A549 (cell line): ENCODE results near the gene B3GNT5. TPM values are rescaled to one million over a fixed set of nuclear protein-coding genes. Genes with fewer than 3 reads are reported as not detected.

ENCODE experiments used
- ATAC-seq, 2 experiments: fragments of 200-7000 bp in 1 of 2; fragments of >200 bp in 1 of 2; cut with Nextera tagmentation in 1 of 2; cut with Tn5 transposase in 1 of 2; 3 replicates each; pipeline versions ENCODE4 v1.8.0 to v1.9.1; 2018 to 2020; ENCODE audit warnings: mild to moderate bottlenecking in 1 of 2, moderate library complexity in 1 of 2
- CTCF ChIA-PET: fragments of 300-600 bp; sonication (Branson Sonifier 250); formaldehyde crosslinking; extraction: SDS; loops from one replicate; lab custom pipeline; 2021; ENCODE audit warnings: antibody characterized with exemption, inconsistent platforms; lab: Yijun Ruan, JAX
- POLR2A ChIA-PET: fragments of 350-600 bp; formaldehyde crosslinking; extraction: SDS; loops from one replicate; lab custom pipeline; 2021; ENCODE audit warnings: antibody characterized with exemption, inconsistent platforms; lab: Yijun Ruan, JAX
- DNase-seq, 2 experiments: peaks; one replicate each; pipeline versions ENCODE4 v3.0.0 to v3.0.0-alpha.2; 2011 to 2016; ENCODE audit warnings: low read depth in 1 of 2, low spot score in 1 of 2
- FAIRE-seq: peaks from 2 replicates; lab custom pipeline; 2011; peaks lifted over from hg19 to GRCh38; lab: Jason Lieb, UNC
- H3K27ac ChIP-seq, 2 experiments: fragments of >200 bp; sonication (Bioruptor Twin); formaldehyde crosslinking; 3 replicates each; pipeline ENCODE4 v1.5.1; 2016 to 2017
- H3K4me1 ChIP-seq: fragments of >200 bp; sonication (Bioruptor Twin); formaldehyde crosslinking; 3 replicates; pipeline ENCODE4 v1.6.1; 2016
- H3K4me2 ChIP-seq: fragments of >200 bp; sonication (Bioruptor Twin); formaldehyde crosslinking; 3 replicates; pipeline ENCODE4 v1.6.1; 2016
- H3K4me3 ChIP-seq: fragments of >200 bp; sonication (Bioruptor Twin); formaldehyde crosslinking; 3 replicates; pipeline ENCODE4 v1.5.1; 2016
- H3K9me3 ChIP-seq: fragments of >200 bp; sonication (Bioruptor Twin); formaldehyde crosslinking; 3 replicates; pipeline ENCODE4 v1.6.1; 2016
- CBX2 ChIP-seq: fragments of 200-600 bp; sonication (generic); IDR thresholded peaks from 2 replicates; pipeline ENCODE4 v1.6.1; 2016; ENCODE audit warnings: low read depth, mild to moderate bottlenecking, borderline replicate concordance
- CHD2 ChIP-seq: fragments of 150-350 bp; IDR thresholded peaks from 2 replicates; pipeline ENCODE4 v1.6.1; 2014; ENCODE audit warnings: low read length; ENCODE audit not compliant: partially characterized antibody
- CHD4 ChIP-seq: fragments of 200-600 bp; sonication (generic); IDR thresholded peaks from 2 replicates; pipeline ENCODE4 v1.6.1; 2016; ENCODE audit warnings: antibody characterized with exemption, mild to moderate bottlenecking, borderline replicate concordance
- ELK1 ChIP-seq: fragments of 150-350 bp; IDR thresholded peaks from 2 replicates; pipeline ENCODE4 v1.6.1; 2014; ENCODE audit warnings: low read depth, mild to moderate bottlenecking, low read length
- EP300 ChIP-seq, 2 experiments: fragments of >200 bp; sonication (Bioruptor Twin); formaldehyde crosslinking; IDR thresholded peaks; 2 replicates in 1 of 2; 3 replicates in 1 of 2; pipeline ENCODE4 v1.6.1; 2016 to 2017
- FOSB ChIP-seq: fragments of 250-450 bp; sonication (Bioruptor Pico); IDR thresholded peaks from 2 replicates; pipeline ENCODE4 v1.5.0; 2020; ENCODE audit warnings: mild to moderate bottlenecking, moderate library complexity
- FOSL2 ChIP-seq, 2 experiments: fragments of 450-650 bp in 1 of 2; fragments of >200 bp in 1 of 2; sonication (Bioruptor Twin) in 1 of 2; formaldehyde crosslinking; IDR thresholded peaks; 2 replicates each; pipeline versions ENCODE4 v1.5.0 to v1.6.1; 2016 to 2020; ENCODE audit warnings: mild to moderate bottlenecking in 1 of 2, moderate library complexity in 1 of 2
- HMGXB4 ChIP-seq: fragments of 250-450 bp; sonication (Bioruptor Pico); IDR thresholded peaks from 2 replicates; pipeline ENCODE4 v1.5.0; 2021; ENCODE audit warnings: mild to moderate bottlenecking, moderate library complexity, borderline replicate concordance
- HOXA7 ChIP-seq: fragments of 250-450 bp; sonication (Bioruptor Pico); IDR thresholded peaks from 2 replicates; pipeline ENCODE4 v1.5.0; 2020; ENCODE audit warnings: mild to moderate bottlenecking, moderate library complexity
- KDM5A ChIP-seq: fragments of 200-600 bp; sonication (generic); IDR thresholded peaks from 2 replicates; pipeline ENCODE4 v1.6.1; 2016; ENCODE audit warnings: antibody characterized with exemption, mild to moderate bottlenecking
- MAX ChIP-seq: IDR thresholded peaks from 2 replicates; pipeline ENCODE4 v1.6.1; 2012
- MYC ChIP-seq: IDR thresholded peaks from 2 replicates; pipeline ENCODE4 v1.6.1; 2012; ENCODE audit warnings: mild to moderate bottlenecking, inconsistent platforms, low read length, improper control_type of control experiment, borderline replicate concordance
- NR3C1 ChIP-seq: fragments of >200 bp; sonication (Bioruptor Twin); formaldehyde crosslinking; IDR thresholded peaks from 3 replicates; pipeline ENCODE4 v1.6.1; 2017
- PHF8 ChIP-seq: fragments of 200-600 bp; sonication (generic); IDR thresholded peaks from 2 replicates; pipeline ENCODE4 v1.6.1; 2016; ENCODE audit warnings: low read depth, mild to moderate bottlenecking, antibody characterized with exemption, moderate library complexity, borderline replicate concordance
- RAD21 ChIP-seq, 2 experiments: fragments of >200 bp in 1 of 2; sonication (Bioruptor Twin) in 1 of 2; formaldehyde crosslinking in 1 of 2; IDR thresholded peaks in 1 of 2; conservative IDR thresholded peaks in 1 of 2; 2 replicates in 1 of 2; 3 replicates in 1 of 2; pipeline ENCODE4 v1.6.1; 2012 to 2018; ENCODE audit warnings: inconsistent platforms in 1 of 2
- RARB ChIP-seq: fragments of 250-450 bp; sonication (Bioruptor Pico); IDR thresholded peaks from 2 replicates; pipeline ENCODE4 v1.8.0; 2021; ENCODE audit warnings: mild to moderate bottlenecking, moderate library complexity
- RCOR1 ChIP-seq: fragments of 150-350 bp; IDR thresholded peaks from 2 replicates; pipeline ENCODE4 v1.6.1; 2014; ENCODE audit warnings: antibody characterized with exemption, low read length, low read depth
- RNF2 ChIP-seq: fragments of 200-600 bp; sonication (generic); IDR thresholded peaks from 2 replicates; pipeline ENCODE4 v1.6.1; 2016; ENCODE audit warnings: low read depth, mild to moderate bottlenecking, antibody characterized with exemption, moderate library complexity, borderline replicate concordance
- USF2 ChIP-seq: fragments of 450-650 bp; IDR thresholded peaks from 2 replicates; pipeline ENCODE4 v1.6.1; 2014; ENCODE audit warnings: antibody characterized with exemption
- ZC3H11A ChIP-seq: fragments of 450-650 bp; IDR thresholded peaks from 2 replicates; pipeline ENCODE4 v1.6.1; 2014; ENCODE audit warnings: antibody characterized with exemption, mild to moderate bottlenecking
- ZFP36 ChIP-seq: fragments of 450-650 bp; IDR thresholded peaks from 2 replicates; pipeline ENCODE4 v1.6.1; 2014; ENCODE audit warnings: borderline replicate concordance; ENCODE audit not compliant: partially characterized antibody
- WGBS: methylation state at CpG from one replicate; pipeline ENCODE4 v1.1.6; 2017; ENCODE audit errors: missing lambda C conversion rate; 5-methylcytosine and 5-hydroxymethylcytosine counted together
- polyA plus RNA-seq, 4 experiments: library from polyadenylated mRNA; depleted of rRNA in 3 of 4; stranded (reverse); fragments of >200 nt; fragmentation: RNase III in 1 of 4; extraction: RNeasy Plus Mini Kit Qiagen cat#74134 plus additional on column Dnase treatment in 1 of 4; gene quantifications; 2 replicates in 3 of 4; 3 replicates in 1 of 4; pipeline ENCODE4 v1.2.3, GENCODE V29; 2011 to 2017

Gene B3GNT5
- polyA plus RNA-seq, 2 of the 4 experiments (the other 2 are of a cell fraction) = 4.7 to 11.7 TPM

- DNase-seq (no peak), ATAC-seq (no peak), FAIRE-seq (no peak)
- CTCF ChIA-PET = interaction anchor here (1.2 kb wide), 1 partner anchor 106 kb away, joined by 4 read pairs; no protein-coding TSS in a partner anchor
- Histone ChIP-seq H3K27ac (0 out of 6 replicates have a peak overlapping the region, but pooled peaks of 1 of the 2 experiments have one; percentile 14), H3K4me3 (no peak overlapping the region), H3K4me2 (no peak overlapping the region; the same call in 2 of the 3 replicates), H3K9me3 (no peaks in the 10 kb centered on the region), H3K4me1 (peaks cover 28% of the 10 kb centered on the region)
- POLR2A ChIA-PET = no interaction called here
- 88% methylated on average over 3 of the region's 3 CpGs for WGBS
- TF ChIP-seq MAX (no peak), FOSL2 (IDR thresholded peaks at IDR 0.05) (no peak), FOSL2 (CRISPR knock-in tag; IDR thresholded peaks at IDR 0.05) (no peak), NR3C1 (no peak), RARB (CRISPR knock-in tag) (no peak)
These were observed 26.3 kb downstream of the B3GNT5 start for GRCh38 chr3:183279371-183279770.

GRCh38 chr3:183281126-183281797 lies 28.2 kb downstream of the B3GNT5 start:
- 0 out of 6 replicates have a peak overlapping the region, but pooled peaks of 1 of the 2 experiments have one; percentile 30 for H3K27ac ChIP-seq
- TF ChIP-seq KDM5A (no peak), FOSB (CRISPR knock-in tag) (no peak), ZFP36 (no peak), CBX2 (no peak), RCOR1 (no peak), CHD4 (no peak), RARB (CRISPR knock-in tag) (no peak), USF2 (no peak), EP300 (IDR thresholded peaks at IDR 0.05) (no peak), HOXA7 (no peak), ZC3H11A (no peak), HMGXB4 (CRISPR knock-in tag) (no peak), MAX (no peak), RAD21 (conservative IDR thresholded peaks at IDR 0.05 in 1 of 2, IDR thresholded peaks at IDR 0.05 in 1 of 2) (no peak), ELK1 (no peak), RNF2 (no peak), MYC (no peak), PHF8 (no peak), CHD2 (no peak)
- H3K4me1 ChIP-seq = peaks cover 25% of the 10 kb centered on the region
- H3K4me3 ChIP-seq = no peak overlapping the region
- H3K4me2 ChIP-seq = no peak overlapping the region
- H3K9me3 ChIP-seq = no peaks in the 10 kb centered on the region
- CTCF ChIA-PET = no interaction called here
- WGBS = 67% methylated on average over 8 of the region's 8 CpGs
- DNase-seq = no peak
- no peak for ATAC-seq
- FAIRE-seq = no peak
- POLR2A ChIA-PET = no interaction called here
